ENCODE measurements around the gene USP36. TPM values are rescaled to one million over a fixed set of nuclear protein-coding genes. Genes with fewer than 3 reads are reported as not detected.
"Not testable (repeated sequence)": the region's sequence is repeated elsewhere in the genome, so short reads cannot be mapped to it uniquely, and the experiment has no call there.

USP36 gene
- polyA plus RNA-seq, 12 donors = 27.5 to 43.3 (median 30.5) TPM; not detected in 1

- no peak for DNase-seq
Observed at GRCh38 chr17:78793968-78794367, 46.6 kb downstream of the USP36 start.

DNA sequence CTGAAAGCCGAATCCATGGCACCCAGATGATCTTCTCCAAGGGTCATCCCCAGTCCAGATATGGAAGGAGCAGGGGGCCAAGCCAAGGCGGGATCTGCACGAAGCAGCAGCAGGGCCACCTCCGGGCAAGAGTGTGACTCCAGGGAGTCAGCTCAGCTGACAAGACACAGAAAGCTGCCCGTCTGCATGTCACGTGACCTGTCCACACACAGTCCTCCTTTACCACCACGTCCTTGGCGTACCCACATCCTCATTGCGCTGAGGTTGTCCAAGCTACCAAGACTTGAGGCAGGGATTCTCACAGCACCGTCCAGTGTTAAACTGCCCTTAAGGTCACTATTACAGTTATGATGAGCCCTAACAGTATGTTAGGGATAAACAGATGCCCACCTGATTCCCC is 47.2 kb downstream of the USP36 start:
- no peak for DNase-seq

GRCh38 chr17:78791840-78792709 is 48.5 kb downstream of the USP36 start:
- DNase-seq = no peak

DNA sequence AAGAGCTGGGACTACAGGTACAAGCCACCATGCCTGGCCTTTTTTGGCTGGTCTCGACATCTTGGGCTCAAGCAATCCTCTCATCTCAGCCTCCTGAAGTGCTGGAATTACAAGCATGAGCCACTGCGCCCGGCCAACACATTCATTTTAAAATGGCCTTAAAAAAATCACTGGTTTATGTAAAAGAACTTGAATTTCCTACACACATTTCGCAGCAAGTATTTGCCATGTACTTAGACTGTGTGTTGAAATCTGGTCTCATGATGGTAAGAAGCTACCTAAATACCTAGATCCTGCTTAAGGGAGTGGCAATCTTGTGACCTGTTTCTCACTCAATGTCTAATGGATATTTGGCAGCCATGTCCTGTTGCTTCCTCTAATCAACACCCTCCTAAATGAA is 50.1 kb downstream of the USP36 start:
- no peak for DNase-seq

- peak; percentile 53 for DNase-seq
Observed at GRCh38 chr17:78789663-78790181, 50.9 kb downstream of the USP36 start.

DNA sequence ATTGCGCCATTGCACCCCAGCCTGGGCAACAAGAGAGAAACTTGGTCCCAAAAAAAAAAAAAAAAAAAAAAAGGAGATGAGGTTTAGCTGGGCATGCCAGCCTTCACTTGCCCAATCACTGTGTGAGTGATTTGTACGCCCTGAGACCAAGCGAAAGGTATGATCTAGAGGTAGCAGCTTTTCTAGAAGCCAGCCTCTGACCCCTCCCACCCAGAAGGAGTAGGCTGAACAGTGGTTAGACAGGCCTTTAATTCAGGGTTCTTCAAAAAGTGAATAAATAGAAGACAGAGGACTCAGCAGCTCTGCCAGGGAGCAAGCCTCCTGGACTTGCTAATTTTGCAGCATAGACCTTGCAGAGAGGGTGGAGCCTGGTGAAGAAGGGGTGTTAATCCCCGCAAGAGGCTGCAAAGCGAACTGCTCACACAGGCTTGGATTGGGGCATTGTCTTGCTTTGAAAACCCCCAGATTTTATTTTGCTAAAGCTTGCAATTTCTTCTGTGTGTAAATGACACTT is 51.4 kb downstream of the USP36 start:
- DNase-seq = no peak

- DNase-seq = no peak
Observed at GRCh38 chr17:78788451-78788850, 52.2 kb downstream of the USP36 start.

- no peak for DNase-seq
Observed at GRCh38 chr17:78787444-78787843, 53.2 kb downstream of the USP36 start.

GRCh38 chr17:78785663-78786057 is 55.0 kb downstream of the USP36 start:
- DNase-seq = no peak

- no peak for DNase-seq
Observed at GRCh38 chr17:78785011-78785662, 55.5 kb downstream of the USP36 start.

GRCh38 chr17:78784352-78784751 is 56.3 kb downstream of the USP36 start:
- no peak for DNase-seq

DNA sequence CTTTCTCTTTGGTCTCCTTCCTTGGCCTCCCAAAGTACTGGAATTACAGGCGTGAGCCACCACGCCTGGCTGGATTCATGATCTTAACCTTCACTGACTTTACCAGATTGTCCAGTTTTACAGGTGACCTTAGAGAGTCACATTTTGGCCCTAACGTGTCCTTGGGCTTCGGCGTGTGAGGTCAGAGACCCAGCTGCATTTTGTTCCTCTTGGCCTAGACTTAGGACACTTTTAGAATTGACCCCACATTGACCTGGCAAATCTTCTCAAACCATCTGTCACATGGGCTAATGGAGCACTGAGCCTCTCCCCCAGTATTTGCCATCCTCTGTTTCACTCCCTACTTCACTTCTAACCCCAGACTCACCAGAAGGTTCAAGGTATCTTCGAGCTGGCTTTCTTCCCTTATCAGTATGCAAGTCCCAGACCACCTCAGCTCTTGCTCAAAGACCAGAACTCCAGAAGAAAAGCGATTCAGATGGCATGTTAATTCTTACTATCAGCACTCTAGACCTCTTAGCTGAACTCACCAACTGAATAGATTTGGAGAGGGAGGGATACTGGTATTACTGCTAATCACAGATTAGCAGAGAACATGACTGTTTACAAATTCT is 56.8 kb downstream of the USP36 start:
- no peak for DNase-seq

GRCh38 chr17:78781893-78782304 is 58.7 kb downstream of the USP36 start, which contains the start of gene CYTH1:
TSS of gene CYTH1 (minus strand) at chr17:78782273. CDS start at chr17:78782223, 50 bp downstream.
- DNase-seq = no peak

GRCh38 chr17:78781104-78781892 is 59.3 kb downstream of the USP36 start:
- no peak for DNase-seq

DNA sequence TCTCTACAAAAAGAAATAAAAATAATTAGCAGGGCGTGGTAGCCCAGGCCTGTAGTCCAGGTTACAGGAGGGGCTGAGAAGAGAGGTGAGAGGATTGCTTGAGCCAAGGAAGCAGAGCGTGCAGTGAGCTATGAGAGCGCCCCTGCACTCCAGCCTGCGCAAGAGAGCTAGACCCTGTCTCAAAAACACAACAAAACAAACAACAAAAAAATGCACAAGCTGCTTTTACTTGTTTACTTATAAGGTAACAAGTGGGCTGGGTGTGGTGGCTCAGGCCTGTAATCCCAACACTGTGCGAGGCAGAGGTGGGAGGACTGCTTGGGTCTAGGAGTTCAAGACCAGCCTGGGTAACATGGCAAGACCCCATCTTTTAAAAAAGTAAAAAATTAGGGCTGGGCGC is 60.3 kb downstream of the USP36 start:
- no peak for DNase-seq

DNA sequence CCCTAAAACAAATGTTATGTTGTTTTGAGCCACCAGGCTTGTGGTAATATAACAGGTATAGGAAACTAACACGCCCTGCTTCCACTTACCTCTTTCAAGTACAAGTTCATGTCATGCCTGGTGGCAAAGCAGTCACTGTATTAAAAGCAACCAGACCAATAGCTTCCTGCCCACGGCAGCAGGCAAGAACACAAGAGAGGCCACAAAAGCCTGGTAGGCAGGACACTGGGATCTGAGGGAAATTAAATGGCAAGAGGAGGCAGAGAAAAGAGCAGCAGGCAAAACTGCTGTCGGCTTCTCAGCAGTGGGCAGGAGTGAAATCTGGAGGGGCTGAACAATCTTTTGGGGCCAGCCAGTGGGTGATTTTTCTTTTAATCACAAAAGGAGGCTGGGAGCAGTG is 60.8 kb downstream of the USP36 start:
- DNase-seq = no peak

- DNase-seq = not testable (repeated sequence)
Observed at GRCh38 chr17:78779286-78779651, 61.3 kb downstream of the USP36 start.

- no peak for DNase-seq
Observed at GRCh38 chr17:78777881-78778280, 62.7 kb downstream of the USP36 start.

GRCh38 chr17:78774956-78775571 is 65.5 kb downstream of the USP36 start:
- no peak for DNase-seq

DNA sequence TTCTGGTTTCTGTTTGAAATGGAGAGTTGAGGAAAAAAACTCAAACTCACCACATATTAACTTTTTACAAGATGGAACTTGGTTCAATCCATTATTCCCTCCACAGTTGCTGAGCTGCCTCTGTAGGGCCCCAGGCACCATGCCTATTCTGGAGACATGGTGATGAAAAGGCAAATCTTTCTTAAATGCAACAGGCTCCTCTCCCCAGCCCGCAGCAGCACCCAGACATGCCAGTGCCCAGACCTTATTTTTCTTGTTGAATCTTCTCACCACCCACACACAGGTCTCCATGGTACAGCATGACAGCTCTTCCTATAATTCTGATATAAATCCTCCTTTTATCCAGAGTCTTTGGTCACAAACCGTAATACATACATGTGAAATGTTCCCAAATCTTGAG is 66.2 kb downstream of the USP36 start:
- no peak for DNase-seq

GRCh38 chr17:78771758-78772382 is 68.7 kb downstream of the USP36 start:
- no peak for DNase-seq

Measured in muscle of arm (tissue), 12 donors.